Activated CD4-positive, alpha-beta T cell treated with anti-CD3 and anti-CD28 coated beads for 1 hour (primary cell): ENCODE results near the gene NACC2.

Experiments used
- DNase-seq: peaks from one replicate; pipeline ENCODE4 v3.0.0-alpha.2; 2020

Gene NACC2

DNA sequence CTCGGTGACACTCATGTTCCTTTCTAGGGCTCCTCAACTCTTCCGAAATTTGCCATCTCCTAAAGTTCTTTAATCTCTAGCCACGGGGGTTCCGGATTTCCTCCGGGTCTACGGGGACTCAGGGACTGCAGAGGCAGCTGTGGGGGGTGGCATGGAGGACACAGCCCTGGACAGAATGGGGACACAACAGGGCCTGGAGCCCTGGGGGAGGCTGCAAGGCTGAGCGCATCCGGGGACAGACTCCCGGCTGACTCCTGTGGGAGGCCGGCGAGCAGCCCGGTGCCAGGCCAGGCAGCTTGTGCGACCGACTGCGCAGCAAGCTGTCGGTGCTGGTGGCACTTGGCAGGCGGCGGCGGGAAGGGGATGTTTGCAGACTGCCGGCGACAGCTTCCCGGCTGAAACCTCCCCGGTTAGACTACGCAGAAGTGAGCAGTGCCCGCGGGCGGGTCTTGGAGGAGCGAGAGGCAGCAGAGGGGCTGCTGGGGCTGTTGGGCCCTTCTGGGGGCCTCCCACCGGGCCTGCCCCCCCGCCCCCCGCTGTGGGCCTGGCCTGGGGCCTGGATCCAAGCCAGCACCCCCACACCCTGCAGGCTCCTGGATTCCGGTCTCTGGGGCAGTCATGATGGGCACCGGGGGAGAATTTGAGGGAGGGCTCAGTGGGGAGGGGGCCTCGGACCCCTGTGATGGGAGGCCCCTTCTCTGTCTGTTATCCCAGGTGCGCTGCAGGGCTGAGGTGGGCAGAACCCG, 105.2 kb downstream of the NACC2 start:
- DNase-seq = no peak

DNA sequence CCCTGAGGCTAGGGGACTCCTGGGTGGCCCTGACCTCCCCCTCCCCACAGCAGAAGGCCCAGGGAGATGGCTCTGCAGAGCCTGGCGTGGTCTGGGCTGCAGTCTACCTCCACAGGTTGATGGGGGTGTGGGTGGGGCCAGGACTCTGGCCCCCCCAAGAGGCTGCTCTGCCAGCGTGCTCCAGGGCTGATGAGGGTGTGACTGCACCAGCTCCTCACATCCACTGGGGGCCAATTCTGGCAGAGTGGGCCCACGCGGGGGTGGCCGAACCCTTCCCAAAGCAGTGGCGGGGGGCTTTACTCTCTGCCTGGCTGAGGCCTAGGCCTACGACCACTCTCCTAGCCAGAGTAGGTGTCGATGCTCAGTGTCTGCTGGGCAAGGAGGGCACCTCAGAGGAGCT, 105.9 kb downstream of the NACC2 start:
- DNase-seq = no peak

DNA sequence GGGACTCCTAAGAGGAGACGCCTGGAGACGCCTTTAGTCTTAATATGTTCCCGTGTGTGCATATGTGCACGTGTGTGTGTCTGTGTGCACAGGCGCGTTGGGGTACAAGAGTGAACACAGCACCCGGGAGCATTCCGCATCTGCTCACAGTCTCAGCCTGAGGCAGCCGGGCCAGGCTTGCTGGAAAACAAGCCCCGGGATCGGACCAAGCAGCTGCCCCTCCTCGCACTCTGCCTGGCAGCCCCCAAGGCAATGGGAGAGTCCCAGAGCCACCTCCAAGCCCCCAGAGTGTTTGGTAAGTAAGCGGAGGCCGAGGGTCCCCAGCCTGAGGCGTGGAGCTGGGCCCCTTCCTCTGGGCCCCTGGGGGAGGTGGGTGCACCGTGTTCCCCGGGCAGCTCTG, 106.6 kb downstream of the NACC2 start:
- DNase-seq = no peak

- no peak for DNase-seq
These were observed 107.2 kb downstream of the NACC2 start for GRCh38 chr9:135987838-135988404.

DNA sequence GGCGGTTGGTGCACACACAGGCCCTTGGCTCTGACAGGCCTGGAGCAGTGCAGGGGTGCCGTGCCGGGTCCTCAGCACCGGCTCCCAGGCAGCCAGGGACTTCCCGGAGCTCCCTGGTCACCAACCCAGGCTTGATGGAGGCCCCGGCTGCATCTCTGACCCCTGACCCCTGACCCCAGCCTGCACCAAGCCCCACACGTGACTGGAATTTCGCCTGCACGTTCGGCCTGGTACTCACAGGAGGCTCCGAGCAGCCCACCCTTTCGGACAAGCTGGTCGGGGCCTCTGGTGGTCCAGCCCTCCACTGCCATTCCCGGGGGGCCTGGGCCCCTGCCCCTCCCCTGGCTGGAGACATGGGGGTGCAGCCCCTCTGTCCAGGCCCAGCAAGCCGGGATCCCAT, 108.5 kb downstream of the NACC2 start:
- no peak for DNase-seq

- DNase-seq = no peak
These were observed 109.2 kb downstream of the NACC2 start for GRCh38 chr9:135985889-135986288.

- DNase-seq = no peak
These were observed 109.7 kb downstream of the NACC2 start for GRCh38 chr9:135985459-135985774.

- no peak for DNase-seq
These were observed 110.9 kb downstream of the NACC2 start for GRCh38 chr9:135984072-135984710.

- no peak for DNase-seq
These were observed 111.6 kb downstream of the NACC2 start for GRCh38 chr9:135983208-135984071.

- DNase-seq = no peak
These were observed 112.4 kb downstream of the NACC2 start for GRCh38 chr9:135982499-135983207.

GRCh38 chr9:135980926-135981630, 114.0 kb downstream of the NACC2 start:
- no peak for DNase-seq

GRCh38 chr9:135979547-135980166, 115.4 kb downstream of the NACC2 start:
- DNase-seq = no peak

DNA sequence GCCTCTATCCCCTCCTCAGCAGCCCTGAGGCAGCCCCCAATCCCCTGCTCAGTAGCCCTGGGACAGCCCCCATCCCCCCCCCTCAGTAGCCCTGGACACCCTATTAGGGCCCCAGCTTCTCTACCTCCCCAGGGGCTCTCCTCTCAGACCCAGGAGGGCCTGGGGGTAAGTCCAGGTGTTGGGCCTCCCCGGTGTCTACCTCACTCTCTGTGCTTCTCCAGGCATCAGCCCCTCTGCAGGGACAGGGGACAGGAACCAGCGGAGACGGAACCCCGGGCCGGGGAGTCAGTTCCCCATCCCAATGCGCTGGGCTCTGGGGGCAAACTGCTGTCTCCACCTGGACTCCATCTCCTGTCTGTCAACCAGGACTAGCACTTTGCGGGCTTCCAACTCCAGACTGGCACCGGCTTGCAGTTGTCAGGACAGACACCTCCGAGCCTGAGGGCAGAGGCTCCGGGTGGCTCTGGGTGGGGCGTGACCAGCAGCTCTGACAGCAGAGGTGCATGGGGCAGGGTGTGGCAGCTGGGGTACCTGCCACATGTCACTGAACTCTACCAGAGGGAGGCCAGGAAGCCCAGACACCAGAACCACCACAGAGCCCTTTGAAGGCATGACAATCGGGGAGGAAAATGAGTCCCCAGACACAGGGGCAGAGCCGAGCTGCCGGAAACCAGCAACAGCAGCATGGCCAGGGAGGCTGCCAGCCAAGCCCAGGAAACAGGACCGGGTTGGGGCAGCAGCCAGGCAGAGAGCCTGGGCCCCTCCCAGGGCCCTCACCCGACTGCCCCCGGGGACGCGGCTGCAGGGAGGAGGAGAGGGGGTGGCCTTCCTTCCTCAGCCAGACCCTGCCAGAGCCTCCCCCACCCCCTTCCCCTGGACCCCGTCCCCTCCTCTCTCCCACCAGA, 116.2 kb downstream of the NACC2 start:
- peak; percentile 38 for DNase-seq

DNA sequence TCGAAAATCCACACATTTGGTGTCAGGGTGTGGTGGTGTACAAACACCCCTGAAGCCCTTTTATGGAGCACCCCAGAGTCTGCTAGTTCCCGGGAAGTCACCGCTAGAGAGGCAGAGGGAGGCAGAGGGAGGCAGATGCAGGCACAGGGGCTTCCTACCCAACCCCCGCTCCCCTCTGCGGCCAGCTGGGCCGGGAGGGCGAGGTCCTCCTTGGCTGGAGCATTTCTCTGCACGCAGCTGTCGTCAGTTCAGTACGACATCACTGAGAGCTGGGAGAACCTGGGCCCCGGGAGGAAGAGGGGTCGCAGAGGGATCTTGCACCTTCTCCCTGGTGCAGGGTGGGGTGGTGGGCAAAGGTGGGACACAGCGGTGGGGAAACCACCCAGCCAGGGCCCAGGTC, 118.1 kb downstream of the NACC2 start:
- no peak for DNase-seq

- no peak for DNase-seq
These were observed 118.6 kb downstream of the NACC2 start for GRCh38 chr9:135976531-135976930.

- no peak for DNase-seq
These were observed 119.3 kb downstream of the NACC2 start for GRCh38 chr9:135975834-135976233.

GRCh38 chr9:135974220-135974573, 120.9 kb downstream of the NACC2 start:
- no peak for DNase-seq

DNA sequence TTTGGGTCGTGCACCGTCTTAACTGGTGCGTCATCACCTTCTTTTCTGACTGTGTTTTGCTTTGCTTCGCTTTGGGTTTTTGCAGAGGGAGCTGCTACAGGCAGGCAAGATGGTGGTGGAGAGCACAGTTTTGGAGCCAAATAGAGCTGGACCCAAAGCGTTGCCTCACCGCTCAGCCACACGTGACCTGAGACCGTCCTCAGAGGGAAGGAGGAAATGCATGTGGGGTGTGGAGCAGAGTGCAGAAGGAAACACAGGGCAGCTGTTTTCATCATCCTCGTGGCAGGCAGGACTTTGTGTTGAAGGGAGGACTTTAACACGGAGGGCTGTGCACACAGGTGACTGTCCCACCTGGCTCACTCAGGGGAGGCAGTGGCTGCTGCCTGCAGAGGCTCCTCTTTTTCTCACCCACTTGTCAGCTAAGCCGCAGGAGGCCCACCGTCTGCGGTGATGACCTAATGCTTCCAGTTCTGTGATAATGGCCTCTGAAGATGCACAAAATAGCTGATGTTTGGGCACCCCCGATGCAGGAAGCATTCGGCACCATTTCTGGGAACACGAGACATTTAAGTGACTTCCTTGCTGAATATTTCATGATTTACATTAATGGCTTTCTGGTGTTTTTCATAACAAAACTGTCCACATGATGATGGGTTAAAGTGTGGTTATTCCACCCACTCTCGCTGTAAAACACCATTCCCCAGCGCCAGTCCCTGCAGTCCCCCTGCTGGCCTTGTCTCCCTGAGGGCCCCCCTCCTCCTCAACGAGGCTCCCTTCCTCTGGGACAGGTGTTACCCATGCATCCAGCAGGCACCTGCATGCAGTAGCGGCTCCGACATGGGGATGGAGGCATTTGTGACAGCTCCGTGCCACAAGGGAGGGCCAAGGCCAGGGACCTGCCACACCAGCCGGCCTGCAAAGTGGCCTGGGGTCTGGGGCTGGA, 121.5 kb downstream of the NACC2 start:
- no peak for DNase-seq

DNA sequence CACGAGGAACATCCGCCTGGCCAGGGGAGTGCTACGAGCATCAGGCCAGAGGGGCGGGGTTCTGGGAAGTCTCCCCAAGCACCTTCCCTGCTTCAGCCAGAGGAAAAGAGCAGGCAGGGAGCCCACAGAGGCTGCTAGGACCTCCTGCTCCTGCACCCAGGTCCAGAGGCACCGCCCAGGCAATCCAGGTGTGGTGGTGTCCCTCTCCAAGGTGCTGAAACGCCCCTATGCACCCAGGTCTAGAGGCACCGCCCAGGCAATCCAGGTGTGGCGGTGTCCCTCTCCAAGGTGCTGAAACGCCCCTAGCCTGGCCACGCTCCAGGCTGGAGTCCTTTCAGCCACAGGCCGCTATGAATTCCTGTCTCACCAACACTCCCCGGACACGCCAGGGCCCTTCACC, 123.2 kb downstream of the NACC2 start:
- DNase-seq = peak; percentile 22
